NCI-H1694 (cell line): ENCODE results near the gene MTFP1.
"Not testable (repeated sequence)": the region's sequence is repeated elsewhere in the genome, so short reads cannot be mapped to it uniquely, and the experiment has no call there.

Experiments
- DNase-seq: peaks from one replicate; lab custom pipeline; 2025; lab: John Stamatoyannopoulos, UW

Gene MTFP1

DNA sequence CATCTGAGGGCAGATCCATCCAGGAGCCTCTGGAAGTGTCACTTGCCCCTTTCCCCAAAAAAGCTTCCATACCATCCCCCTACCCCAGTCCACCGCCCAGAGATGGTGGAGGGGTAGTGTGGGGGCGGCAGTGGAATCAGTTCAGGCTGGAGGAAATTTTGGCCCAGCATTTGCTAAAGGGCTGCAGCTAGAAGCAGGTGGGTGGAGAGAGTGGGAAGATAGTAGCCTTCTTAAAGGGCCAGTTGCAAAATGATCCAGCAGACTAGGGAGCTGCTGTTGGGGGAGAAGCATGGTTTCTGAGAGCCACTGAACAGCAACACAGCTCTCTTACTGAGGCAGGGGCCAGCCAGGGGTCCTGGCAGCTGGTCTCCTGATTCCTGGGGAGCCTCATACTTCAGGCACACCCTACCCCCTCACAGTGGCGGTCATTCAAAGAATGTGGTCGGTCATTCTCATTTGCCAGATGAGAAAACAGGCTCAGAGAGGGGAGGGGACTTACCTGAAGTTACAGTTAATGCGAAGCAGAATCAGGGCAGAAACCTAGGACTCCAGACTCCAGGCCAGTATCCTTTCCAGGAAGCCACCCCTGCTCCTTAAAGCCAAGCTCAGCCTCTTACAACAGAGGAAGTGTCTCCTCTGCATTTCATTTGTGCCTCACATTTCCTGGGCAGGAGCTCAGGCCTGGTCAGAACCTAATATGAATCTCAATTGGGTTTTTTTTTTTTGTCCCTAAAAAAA, 23.4 kb upstream of the MTFP1 start:
- no peak for DNase-seq

DNA sequence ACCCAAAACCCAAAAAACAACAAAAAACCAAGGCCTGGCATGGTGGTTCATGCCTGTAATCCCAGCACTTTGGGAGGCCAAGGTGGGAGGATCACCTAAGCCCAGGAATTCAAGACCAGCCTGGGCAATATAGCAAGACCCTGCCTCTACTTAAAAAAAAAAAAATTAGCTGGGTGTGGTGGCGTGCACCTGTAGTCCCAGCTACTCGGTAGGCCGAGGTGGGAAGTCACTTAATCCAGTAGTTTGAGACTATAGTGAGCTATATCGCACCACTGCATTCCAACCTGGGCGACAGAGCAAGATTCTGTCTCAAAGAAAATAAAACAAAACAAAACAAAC, 22.8 kb upstream of the MTFP1 start:
- DNase-seq = not testable (repeated sequence)

DNA sequence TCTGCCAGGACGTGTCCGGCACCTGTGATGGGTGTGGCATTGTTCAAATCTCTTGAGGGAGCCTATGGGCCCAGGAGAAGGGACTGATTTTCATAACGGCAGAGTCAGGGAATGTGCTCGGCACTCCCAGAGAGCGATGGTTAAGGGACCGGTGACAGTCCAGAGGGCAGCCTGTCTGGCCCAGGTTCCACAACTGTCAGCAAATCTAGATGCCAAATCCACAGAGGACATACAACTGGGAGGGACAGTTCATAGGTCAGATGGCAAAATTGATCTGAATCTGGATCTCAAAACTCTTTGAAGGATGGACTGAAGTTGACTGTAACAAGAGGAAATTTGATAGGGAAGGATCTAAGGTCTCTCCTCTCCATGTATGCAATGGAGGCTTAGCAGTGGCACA, 21.3 kb upstream of the MTFP1 start:
- DNase-seq = no peak

DNA sequence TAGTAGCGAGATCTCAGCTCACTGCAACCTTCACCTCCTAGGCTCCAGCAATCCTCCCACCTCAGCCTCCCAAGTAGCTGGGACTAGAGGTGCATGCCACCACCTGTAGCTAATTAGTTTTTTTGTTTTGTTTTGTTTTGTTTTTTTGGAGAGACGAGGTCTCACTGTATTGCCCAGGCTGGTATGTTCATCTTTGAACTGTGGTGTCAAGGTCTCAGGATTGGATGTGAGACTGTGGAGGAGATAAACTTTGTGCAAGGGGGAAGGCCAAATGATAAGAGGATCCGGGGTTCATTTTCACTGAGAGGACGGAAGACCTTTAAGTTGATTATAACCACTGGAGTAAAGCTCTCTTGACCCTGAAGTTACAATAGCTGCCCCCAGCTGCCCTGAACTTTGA, 19.8 kb upstream of the MTFP1 start:
- no peak for DNase-seq

DNA sequence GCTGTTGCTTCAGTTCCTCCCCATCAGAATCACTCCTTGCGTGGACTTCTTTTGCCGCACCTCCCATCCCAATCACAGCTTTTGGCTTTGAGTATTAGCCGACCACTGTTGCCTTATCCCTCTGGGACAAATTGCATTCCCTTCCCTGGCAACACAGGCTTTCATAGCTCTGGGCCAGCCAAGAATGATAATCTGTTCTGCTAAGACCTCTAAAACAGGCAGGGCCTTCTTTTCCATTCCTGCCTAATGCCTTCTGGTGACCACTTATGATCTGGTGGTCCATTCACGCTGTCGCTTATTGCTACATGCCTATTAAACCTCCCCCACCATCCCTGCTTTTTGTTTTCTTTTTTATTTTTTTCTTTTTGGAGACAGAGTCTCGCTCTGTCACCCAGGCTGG, 19.2 kb upstream of the MTFP1 start:
- no peak for DNase-seq

DNA sequence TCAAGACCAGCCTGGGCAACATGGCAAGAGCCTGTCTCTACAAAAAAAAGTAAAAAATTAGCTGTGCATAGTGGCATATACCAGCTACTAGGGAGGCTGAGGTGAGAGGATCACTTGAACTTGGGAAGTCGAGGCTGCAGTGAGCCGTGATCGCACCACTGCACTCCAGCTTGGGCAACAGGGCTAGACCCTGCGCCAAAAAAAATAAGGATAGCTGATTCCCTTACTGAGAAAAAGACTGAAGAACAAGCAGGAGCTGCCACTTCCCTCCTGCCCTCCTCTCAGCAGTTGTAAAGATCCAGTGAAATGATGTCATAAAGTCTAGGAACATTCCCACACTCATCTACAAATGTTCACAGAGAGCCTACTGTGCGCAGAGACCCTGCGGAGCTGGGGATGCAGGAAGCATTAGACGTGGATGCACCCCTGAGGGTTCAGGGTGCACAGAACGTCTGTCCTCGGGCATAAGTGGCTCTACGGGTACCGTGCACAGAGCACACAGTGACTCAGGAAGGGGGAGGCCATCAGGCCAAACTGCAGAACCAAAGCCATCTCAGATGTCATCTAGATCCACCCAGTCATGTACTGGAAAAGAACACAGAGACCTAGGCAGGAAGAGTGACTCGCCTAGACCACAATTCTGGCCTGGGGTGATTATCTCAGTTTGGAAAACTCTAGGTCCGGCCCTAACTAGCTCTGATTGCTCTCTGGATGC, 17.0 kb upstream of the MTFP1 start:
- DNase-seq = no peak

DNA sequence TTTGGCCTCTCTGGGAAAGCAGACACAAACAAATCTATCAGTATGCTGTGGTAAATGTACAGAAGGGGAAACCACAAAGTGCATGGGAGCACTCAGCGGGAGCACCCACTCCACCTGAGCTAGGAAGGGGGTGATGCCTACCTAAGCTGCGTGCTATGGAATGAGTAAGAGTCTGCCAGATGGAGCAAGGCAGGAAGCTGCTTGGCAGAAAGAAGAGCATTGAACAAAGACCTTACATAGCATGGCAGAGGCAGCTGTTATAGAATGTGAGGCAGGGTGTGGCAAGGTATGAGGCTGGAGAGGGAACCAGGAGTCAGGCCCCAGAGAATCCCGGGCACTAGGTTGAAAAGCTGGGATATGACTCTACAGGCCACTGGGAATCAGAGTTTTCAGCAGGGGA, 13.8 kb upstream of the MTFP1 start:
- no peak for DNase-seq

DNA sequence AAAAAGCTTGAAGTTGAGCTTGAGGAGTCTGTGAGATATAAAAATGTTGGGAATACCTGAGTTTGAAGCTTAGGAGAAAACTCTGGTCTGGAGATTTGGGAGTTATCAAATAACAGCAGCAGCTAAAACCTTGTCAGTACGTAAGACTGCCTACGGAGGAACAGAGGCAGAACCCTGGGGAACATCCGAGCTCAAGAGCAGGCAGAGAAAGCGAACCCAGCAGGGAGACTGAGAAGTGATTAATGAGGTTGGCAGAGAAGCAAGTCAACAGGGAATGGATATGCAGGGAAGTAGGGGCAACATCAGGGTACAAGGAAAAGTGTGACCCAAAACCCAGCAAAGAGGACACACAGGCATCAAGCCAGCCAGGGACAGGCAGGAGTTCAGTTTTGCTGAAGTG, 12.6 kb upstream of the MTFP1 start:
- DNase-seq = no peak

DNA sequence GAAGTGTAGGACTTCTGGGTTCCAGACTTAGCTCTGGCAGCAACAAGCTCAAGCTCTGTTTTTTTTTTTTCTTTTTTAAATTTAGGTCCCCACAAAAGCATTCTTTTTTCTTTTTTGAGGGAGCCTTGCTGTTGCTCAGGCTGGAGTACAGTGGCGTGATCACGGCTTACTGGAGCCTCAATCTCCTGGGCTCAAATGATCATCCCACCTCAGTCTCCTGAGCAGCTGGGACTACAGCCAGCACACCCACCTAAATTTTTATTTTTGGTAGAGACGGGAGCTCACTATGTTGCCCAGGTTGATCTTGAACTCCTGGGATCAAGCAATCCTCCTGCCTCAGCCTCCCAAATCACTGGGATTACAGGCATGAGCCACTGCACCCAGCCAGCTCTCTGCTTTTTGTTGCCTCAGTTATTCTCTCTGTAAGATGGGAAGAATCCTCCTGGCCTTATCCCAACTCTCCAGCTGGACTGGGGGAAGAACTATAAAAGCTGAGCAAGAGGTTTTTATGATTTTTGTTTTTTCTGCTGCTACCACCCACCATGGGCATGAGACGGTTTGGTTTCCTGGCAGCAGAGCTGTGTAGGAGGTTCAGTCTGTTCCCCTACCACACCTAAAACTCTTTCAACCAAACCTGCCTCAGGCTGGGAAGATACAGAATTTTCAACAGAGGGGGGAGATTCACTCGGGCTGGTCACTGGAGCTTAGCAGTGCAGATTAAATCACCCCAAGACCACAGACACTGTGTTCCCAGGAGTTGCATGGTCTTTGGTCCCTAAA, 11.6 kb upstream of the MTFP1 start:
- DNase-seq = no peak

DNA sequence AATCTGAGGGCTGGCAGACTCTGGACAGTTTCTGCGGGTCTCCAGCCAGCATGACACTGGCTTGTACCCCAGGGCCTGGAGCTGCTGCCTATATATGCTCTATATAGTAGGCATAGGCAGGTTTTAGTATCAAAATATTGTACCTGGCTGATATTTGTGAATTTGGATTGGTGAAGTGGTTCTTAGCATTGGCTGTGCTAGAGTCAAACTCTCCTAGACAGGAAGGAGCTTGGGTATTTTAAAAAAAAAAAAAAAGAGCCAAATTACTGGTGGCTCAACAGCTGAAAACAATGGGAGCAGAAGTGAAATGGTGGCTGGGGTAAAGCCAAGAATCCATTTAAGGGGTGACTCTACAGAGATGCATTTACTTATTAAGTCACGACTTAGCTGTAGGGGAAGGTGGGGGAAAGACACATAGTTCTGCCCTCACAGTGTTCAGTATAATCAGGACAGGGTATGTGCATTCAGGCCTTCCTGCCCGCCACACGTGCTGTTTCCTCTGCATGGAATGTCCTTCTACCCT, 11.0 kb upstream of the MTFP1 start:
- DNase-seq = no peak

DNA sequence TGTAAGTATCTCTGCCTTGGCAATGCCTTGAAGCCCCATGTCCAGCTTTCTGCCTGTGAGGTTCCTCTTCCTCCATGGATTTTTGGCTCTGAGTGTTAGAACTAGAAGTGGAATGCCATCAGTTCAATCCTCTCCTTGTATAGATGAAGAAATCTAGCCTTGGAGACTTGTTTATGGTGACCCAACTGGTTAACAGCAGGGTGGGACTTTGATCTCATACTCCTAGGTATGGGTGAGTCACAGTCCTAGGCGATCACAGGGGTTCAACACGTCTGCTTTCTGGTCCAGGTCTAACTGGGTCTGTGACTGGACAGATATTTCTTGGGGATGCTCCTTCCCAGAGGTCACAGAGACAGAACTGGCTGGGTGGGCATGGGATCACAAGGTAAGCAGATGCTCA, 9.2 kb upstream of the MTFP1 start:
- no peak for DNase-seq

DNA sequence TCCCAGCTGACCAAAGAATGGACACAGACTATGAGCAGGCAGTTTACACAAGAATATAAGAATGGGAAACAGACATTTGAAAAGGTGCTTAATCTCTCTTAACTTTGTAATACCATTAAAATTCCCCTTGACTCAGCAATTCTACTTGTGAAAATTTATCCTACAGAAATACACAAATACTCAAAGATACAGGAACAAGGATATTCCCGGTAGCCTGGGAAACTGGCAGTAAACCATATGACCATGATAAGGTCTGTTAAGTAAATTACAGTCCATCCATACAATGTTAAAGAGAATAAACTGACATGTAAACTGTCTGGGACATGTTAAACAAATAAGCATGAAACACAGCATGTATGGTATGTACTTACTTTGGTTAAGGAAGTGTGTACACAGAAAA, 8.7 kb upstream of the MTFP1 start:
- DNase-seq = no peak

DNA sequence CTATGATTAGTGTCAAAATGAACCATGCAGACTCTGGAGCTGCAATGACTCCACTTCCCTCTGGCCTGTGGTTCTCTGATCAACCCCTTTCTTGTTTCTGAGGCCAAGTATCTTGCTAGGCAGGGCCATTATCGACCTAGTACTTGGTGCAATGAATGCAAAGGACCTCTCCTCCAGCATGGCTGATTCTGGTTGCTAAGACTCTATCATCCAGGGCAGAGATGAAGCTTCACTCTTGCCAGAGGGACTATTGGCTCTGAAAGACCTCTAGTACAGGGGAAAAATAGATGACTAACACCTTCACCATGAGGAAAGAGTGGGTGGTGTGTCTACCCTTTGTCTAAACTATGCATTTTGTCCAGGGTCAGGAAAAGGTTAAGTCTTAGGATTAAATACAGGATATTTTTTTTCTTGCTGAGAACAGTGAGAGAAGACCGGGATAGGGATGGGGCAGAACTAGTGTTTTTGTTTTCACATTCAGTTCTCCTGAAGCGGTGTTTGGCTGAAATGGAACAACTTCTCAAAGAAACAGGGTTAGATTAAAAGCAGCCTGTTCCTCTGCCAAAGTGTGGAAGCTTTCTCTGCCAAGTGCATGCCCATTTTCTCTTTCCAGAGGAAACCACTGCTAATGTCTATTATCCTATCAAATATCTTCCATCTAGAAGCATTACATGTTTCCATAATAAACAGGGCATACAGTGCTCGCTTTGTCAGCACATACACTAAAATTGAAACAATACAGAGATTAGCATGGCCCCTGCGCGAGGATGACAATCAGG, 5.0 kb upstream of the MTFP1 start:
- DNase-seq = no peak

DNA sequence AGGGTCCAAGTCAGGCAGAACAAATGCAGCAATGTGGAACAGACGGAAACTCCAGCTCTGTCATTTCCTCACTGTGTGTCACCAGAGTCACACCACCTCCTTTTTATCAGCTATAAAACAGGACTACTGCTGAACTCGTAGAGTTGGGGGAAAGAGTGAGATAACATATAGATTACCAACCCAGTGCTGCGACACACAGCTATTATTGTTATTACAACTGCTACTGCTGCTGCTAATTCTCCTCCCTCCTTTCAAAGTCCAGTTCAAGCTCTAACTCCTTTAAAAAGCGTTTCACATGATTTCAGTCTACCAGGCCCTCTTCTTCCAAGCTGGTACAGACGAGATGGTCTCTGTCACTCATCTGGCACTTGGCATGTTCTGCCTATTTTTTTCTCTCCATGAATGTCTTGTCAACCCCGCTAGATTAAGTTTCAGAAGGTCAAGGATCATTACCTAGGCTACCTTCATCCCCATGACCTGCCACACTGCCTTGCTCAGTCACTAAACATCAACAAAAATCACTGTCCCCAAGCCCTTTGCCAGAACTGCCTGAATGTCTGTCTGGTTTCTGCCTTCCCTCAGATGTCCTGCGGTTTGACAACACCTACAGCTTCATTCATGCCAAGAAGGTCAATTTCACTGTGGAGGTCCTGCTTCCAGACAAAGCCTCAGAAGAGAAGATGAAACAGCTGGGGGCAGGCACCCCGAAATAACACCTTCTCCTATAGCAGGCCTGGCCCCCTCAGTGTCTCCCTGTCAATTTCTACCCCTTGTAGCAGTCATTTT, 3.7 kb upstream of the MTFP1 start:
- no peak for DNase-seq

DNA sequence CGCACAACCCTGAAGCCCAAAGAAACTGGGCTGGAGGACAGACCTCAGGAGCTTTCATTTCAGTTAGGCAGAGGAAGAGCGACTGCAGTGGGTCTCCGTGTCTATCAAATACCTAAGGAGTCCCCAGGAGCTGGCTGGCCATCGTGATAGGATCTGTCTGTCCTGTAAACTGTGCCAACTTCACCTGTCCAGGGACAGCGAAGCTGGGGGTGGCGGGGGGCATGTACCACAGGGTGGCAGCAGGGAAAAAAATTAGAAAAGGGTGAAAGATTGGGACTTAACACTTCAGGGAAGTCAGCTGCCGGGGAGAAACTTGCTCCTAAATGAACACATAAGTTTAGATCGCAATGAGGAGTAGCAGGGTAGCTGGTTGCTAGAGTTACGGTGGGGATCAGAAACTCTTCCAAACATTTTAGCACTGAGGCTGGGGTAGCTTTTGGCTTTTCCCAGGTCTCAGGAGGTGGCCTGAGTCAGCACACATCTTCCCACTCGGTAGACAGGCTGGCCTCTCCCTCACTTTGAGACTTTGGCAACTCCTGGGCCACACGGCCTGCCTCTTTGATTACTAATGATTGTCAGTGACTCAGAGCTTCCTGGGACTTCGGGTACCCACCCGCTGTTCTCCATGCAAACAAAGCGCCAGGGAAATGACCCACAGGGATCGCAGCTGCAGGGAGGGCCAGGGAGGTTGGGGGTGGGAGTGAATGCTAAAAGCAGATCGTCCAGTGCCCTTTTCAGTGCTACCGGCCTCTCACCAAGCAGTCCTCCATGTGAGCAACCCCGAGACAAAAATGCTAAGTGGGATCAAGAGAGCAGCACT, 2.9 kb upstream of the MTFP1 start:
- no peak for DNase-seq

DNA sequence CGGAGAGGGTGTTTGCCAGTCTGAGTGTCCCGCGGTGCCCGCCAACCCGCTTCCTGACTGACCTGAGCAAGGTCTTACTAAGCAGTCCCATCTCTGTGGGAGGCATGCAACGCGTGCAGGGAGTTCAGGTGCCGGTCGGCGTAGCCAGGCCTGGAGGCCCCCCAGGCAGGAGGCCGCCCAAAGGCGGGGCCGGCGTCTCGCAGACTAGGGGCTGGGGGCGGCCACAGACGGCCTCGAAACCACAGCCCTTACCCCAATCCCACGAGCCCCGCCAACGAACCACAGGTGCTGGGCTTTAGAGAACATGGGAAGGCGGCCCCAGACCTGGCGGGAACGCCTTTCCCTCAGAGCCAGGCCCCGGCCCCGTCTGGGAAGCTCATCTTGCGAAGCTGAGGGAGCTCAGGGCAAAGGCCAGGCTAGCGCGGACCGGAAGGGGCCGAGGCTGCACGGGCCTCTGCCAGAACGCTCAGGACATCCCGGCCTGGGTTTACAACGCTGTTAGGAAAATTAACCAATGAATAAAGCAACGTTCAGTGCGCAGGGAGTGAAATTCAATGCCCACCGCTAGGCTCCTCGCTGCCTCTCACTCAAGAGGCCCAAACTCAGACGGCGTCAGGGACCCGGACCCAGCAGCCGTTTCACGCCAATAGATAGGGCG, 2.1 kb upstream of the MTFP1 start:
- DNase-seq = no peak

DNA sequence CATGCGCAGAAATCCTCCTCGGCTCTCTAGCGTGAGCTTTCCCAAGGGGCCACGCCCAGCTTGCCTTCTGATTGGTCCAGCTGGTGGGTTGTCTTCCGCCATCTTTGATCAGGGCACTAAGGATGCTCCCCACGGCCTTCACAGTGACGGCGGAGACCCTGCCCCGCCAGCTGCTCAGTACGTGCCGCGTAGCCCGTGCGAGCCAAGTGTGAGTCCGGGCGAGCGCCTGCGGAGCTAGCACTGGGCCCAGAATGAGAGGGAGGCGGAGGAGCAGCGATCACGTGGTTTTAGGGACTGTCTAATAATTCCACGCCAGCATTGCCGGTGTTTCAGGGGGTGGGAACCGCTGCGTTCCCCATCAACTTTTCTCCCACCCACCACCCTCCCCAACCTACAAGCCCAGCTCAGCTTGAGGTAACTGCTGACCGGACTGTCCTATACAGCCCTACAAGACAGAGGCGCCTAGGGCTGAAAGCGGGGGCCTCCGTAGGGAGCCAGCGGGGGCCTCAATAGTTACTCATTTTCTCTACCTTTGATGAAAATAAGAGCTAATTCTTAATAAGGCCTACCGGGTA, 1.5 kb upstream of the MTFP1 start:
- peak; percentile 99 for DNase-seq

DNA sequence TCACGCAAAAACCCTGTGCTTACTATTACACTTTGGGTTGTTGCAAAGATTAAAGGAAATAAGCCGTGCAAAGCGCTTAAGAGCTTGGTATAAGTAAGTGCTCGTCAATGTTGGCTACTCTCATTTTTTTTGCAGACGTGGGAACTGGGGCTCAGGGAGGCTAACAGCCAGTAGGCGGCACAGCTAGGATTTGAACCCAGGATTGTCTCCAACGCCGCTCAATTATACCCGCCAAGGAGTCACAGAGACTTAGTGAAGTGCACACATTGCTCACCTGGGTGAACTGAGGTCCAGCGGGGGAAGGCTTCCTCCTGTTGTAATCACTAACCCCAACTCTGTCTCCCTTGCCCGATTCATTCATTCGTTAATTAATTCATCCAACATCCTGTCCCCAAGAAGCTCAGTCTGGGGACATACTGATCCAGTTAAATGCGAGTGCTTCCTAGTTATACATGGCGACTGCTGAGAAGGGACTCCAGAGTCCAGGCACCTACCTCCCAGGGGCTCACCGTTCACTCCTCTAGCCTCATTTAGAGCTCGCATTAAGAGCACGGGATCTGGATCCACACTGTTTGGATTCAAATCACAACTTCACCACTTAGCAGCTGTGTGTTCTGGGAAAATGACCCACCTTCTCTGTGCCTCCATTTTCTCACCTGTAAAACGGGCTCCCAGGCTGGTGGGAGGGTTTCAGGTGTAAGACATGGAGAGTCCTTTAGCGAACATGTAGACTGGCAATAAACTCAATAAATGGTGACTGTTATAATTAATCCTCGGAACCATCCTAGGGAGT, 838 bp upstream of the MTFP1 start:
- DNase-seq = no peak

DNA sequence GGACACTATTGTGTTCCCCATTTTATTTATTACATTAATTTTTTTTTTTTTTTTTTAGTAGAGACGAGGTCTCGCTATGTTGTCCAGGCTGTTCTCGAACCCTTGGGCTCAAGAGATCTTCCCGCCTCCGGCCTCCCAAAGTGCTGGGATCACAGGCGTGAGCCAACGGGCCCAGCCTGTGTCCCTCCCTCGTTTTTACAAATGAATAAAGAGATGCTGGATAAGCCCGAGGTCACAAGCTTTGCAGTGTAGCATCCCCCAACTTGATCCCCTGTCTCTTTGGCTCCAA, 297 bp upstream of the MTFP1 start:
- no peak for DNase-seq
